ENCODE measurements around the gene CAMK2N1. TPM values are rescaled to one million over a fixed set of nuclear protein-coding genes. Genes with fewer than 3 reads are reported as not detected.

CAMK2N1 gene
- total and polyA plus RNA-seq, 2 donors (not counting 1 experiment from before 2014, with no cell fraction given), result 79.9 to 156 TPM

- Histone ChIP-seq H2AFZ (ENCODE audit: low read length) (no peak overlapping the region), H3K27ac (ENCODE audit: insufficient read depth, low read length) (peak overlapping the region; percentile 91), H3K79me2 (ENCODE audit: control insufficient read depth, insufficient read depth, low read length) (peaks cover 38% of the 10 kb centered on the region), H3K27me3 (ENCODE audit: control insufficient read depth, insufficient read depth, low read length) (no peaks in the 10 kb centered on the region), H3K4me3 (replicated peaks in 1 of 4; ENCODE audit: control extremely low read depth in 1 of 4, insufficient read depth in 1 of 4, low read depth in 3 of 4, low read length in 4 of 4) (peak overlapping the region; percentile 80 to 98 (median 91)), H3K4me1 (ENCODE audit: control insufficient read depth, extremely low read depth, insufficient read depth, low read length) (peaks cover 2% of the 10 kb centered on the region), H3K36me3 (ENCODE audit: control insufficient read depth, insufficient read depth, low read length) (peaks cover 3% of the 10 kb centered on the region), H3K4me2 (ENCODE audit: extremely low read depth, insufficient read depth, low read length) (peak overlapping the region; percentile 84), H3K9ac (ENCODE audit: insufficient read depth, low read length) (peak overlapping the region; percentile 82), H3K9me3 (ENCODE audit: control insufficient read depth, insufficient read depth, low read depth, low read length) (no peaks in the 10 kb centered on the region), H4K20me1 (ENCODE audit: control insufficient read depth, extremely low read depth, insufficient read depth, low read length) (peaks cover 2% of the 10 kb centered on the region)
- DNase-seq (ENCODE audit: low read depth in 2 of 2), result no peak
- TF ChIP-seq EZH2 (IDR thresholded peaks at IDR 0.05; ENCODE audit: low read length, missing control alignments) (no peak), CTCF (conservative IDR thresholded peaks at IDR 0.05 in 1 of 2, IDR thresholded peaks at IDR 0.05 in 1 of 2; ENCODE audit: low read depth in 1 of 2, low read length in 2 of 2) (no peak)
These were observed 21.2 kb upstream of the CAMK2N1 start for GRCh38 chr1:20507248-20507563.

GRCh38 chr1:20505488-20505887 is 19.5 kb upstream of the CAMK2N1 start:
- H3K36me3 ChIP-seq (ENCODE audit: control insufficient read depth, insufficient read depth, low read length), result peaks cover 11% of the 10 kb centered on the region
- no peak overlapping the region for H2AFZ ChIP-seq (ENCODE audit: low read length)
- H3K27ac ChIP-seq (ENCODE audit: insufficient read depth, low read length), result no peak overlapping the region
- H4K20me1 ChIP-seq (ENCODE audit: control insufficient read depth, extremely low read depth, insufficient read depth, low read length), result peaks cover 2% of the 10 kb centered on the region
- no peak overlapping the region for H3K4me2 ChIP-seq (ENCODE audit: extremely low read depth, insufficient read depth, low read length)
- no peaks in the 10 kb centered on the region for H3K27me3 ChIP-seq (ENCODE audit: control insufficient read depth, insufficient read depth, low read length)
- peaks cover 38% of the 10 kb centered on the region for H3K79me2 ChIP-seq (ENCODE audit: control insufficient read depth, insufficient read depth, low read length)
- no peak for TF ChIP-seq CTCF (conservative IDR thresholded peaks at IDR 0.05 in 1 of 2, IDR thresholded peaks at IDR 0.05 in 1 of 2; ENCODE audit: low read depth in 1 of 2, low read length in 2 of 2)
- no peak for TF ChIP-seq EZH2 (IDR thresholded peaks at IDR 0.05; ENCODE audit: low read length, missing control alignments)
- peaks cover 2% of the 10 kb centered on the region for H3K4me1 ChIP-seq (ENCODE audit: control insufficient read depth, extremely low read depth, insufficient read depth, low read length)
- H3K9ac ChIP-seq (ENCODE audit: insufficient read depth, low read length), result no peak overlapping the region
- H3K4me3 ChIP-seq (replicated peaks in 1 of 4; ENCODE audit: control extremely low read depth in 1 of 4, insufficient read depth in 1 of 4, low read depth in 3 of 4, low read length in 4 of 4), result no peak overlapping the region
- H3K9me3 ChIP-seq (ENCODE audit: control insufficient read depth, insufficient read depth, low read depth, low read length), result no peaks in the 10 kb centered on the region
- DNase-seq (ENCODE audit: low read depth in 2 of 2), result no peak

- TF ChIP-seq CTCF (conservative IDR thresholded peaks at IDR 0.05 in 1 of 2, IDR thresholded peaks at IDR 0.05 in 1 of 2; ENCODE audit: low read depth in 1 of 2, low read length in 2 of 2) (no peak), EZH2 (IDR thresholded peaks at IDR 0.05; ENCODE audit: low read length, missing control alignments) (no peak)
- peaks cover 24% of the 10 kb centered on the region for H3K36me3 ChIP-seq (ENCODE audit: control insufficient read depth, insufficient read depth, low read length)
These were observed 14.7 kb upstream of the CAMK2N1 start for GRCh38 chr1:20500716-20501115.

More at GRCh38 chr1:20500716-20501115, 14.7 kb upstream of the CAMK2N1 start:
- no peak overlapping the region for H2AFZ ChIP-seq (ENCODE audit: low read length)
- H3K27ac ChIP-seq (ENCODE audit: insufficient read depth, low read length), result no peak overlapping the region
- H3K4me1 ChIP-seq (ENCODE audit: control insufficient read depth, extremely low read depth, insufficient read depth, low read length), result peaks cover 3% of the 10 kb centered on the region
- no peaks in the 10 kb centered on the region for H3K27me3 ChIP-seq (ENCODE audit: control insufficient read depth, insufficient read depth, low read length)
- no peak for DNase-seq (ENCODE audit: low read depth in 2 of 2)
- no peak overlapping the region for H3K4me2 ChIP-seq (ENCODE audit: extremely low read depth, insufficient read depth, low read length)
- H3K9me3 ChIP-seq (ENCODE audit: control insufficient read depth, insufficient read depth, low read depth, low read length), result no peaks in the 10 kb centered on the region
- H4K20me1 ChIP-seq (ENCODE audit: control insufficient read depth, extremely low read depth, insufficient read depth, low read length), result peaks cover 2% of the 10 kb centered on the region
- no peak overlapping the region for H3K9ac ChIP-seq (ENCODE audit: insufficient read depth, low read length)
- H3K4me3 ChIP-seq (replicated peaks in 1 of 4; ENCODE audit: control extremely low read depth in 1 of 4, insufficient read depth in 1 of 4, low read depth in 3 of 4, low read length in 4 of 4), result no peak overlapping the region
- H3K79me2 ChIP-seq (ENCODE audit: control insufficient read depth, insufficient read depth, low read length), result peaks cover 21% of the 10 kb centered on the region
